ENCODE results near the gene ADRM1. TPM values are rescaled to one million over a fixed set of nuclear protein-coding genes. Genes with fewer than 3 reads are reported as not detected.

The ADRM1 gene
- total and polyA plus RNA-seq, 2 experiments from 2014 or later, result 206 to 243 TPM

GRCh38 chr20:62308102-62308822, 5.5 kb downstream of the ADRM1 start:
- H3K27ac ChIP-seq (ENCODE audit: low read depth), result peak overlapping the region; percentile 69; the same call in 1 of the 2 replicates
- Mint-ChIP-seq H3K27me3 (ENCODE audit: insufficient read depth, low read depth, poor library complexity) (peaks cover 17% of the 10 kb centered on the region), H3K4me1 (peaks cover 11% of the 10 kb centered on the region), H3K4me3 (no peak overlapping the region), H3K36me3 (ENCODE audit: low read depth) (peaks cover 57% of the 10 kb centered on the region), H3K27ac (no peak overlapping the region), H3K9me3 (peaks cover 6% of the 10 kb centered on the region; the same call in 2 of the 3 replicates)
- H3K27me3 ChIP-seq (ENCODE audit: insufficient read depth), result no peaks in the 10 kb centered on the region
- H3F3A ChIP-seq (replicated peaks; ENCODE audit: low read depth), result peaks cover 61% of the 10 kb centered on the region
- H3K9me2 ChIP-seq (ENCODE audit: insufficient read depth), result no peaks in the 10 kb centered on the region
- DNase-seq (ENCODE audit: low spot score) (no peak), ATAC-seq (no peak)
- H2AFZ ChIP-seq, result no peak overlapping the region
- H3K4me2 ChIP-seq, result no peak overlapping the region
- no peak for TF ChIP-seq NANOG (IDR thresholded peaks at IDR 0.05; ENCODE audit: borderline replicate concordance)
- no peak for TF ChIP-seq CREB1 (CRISPR knock-in tag; IDR thresholded peaks at IDR 0.05; ENCODE audit: low read depth)
- no peak for TF ChIP-seq EZH2 (IDR thresholded peaks at IDR 0.05; ENCODE audit: low read depth, unreplicated experiment)
- TF ChIP-seq, protein P1, sequence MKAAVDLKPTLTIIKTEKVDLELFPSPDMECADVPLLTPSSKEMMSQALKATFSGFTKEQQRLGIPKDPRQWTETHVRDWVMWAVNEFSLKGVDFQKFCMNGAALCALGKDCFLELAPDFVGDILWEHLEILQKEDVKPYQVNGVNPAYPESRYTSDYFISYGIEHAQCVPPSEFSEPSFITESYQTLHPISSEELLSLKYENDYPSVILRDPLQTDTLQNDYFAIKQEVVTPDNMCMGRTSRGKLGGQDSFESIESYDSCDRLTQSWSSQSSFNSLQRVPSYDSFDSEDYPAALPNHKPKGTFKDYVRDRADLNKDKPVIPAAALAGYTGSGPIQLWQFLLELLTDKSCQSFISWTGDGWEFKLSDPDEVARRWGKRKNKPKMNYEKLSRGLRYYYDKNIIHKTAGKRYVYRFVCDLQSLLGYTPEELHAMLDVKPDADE (IDR thresholded peaks at IDR 0.05), result no peak
- TF ChIP-seq POLR2AphosphoS5 (IDR thresholded peaks at IDR 0.05; ENCODE audit: low read depth), result peak; percentile 22
- no peak overlapping the region for H3K4me3 ChIP-seq
- peaks cover 21% of the 10 kb centered on the region; the same call in 1 of the 2 replicates for H3K36me3 ChIP-seq (ENCODE audit: insufficient read depth)
- peaks cover 16% of the 10 kb centered on the region for H4K20me1 ChIP-seq (replicated peaks; ENCODE audit: insufficient read depth)
- H3K79me2 ChIP-seq (replicated peaks; ENCODE audit: insufficient read depth), result peaks cover 32% of the 10 kb centered on the region
- peaks cover 14% of the 10 kb centered on the region; the same call in 1 of the 2 replicates for H3K4me1 ChIP-seq (ENCODE audit: insufficient read depth)

DNA sequence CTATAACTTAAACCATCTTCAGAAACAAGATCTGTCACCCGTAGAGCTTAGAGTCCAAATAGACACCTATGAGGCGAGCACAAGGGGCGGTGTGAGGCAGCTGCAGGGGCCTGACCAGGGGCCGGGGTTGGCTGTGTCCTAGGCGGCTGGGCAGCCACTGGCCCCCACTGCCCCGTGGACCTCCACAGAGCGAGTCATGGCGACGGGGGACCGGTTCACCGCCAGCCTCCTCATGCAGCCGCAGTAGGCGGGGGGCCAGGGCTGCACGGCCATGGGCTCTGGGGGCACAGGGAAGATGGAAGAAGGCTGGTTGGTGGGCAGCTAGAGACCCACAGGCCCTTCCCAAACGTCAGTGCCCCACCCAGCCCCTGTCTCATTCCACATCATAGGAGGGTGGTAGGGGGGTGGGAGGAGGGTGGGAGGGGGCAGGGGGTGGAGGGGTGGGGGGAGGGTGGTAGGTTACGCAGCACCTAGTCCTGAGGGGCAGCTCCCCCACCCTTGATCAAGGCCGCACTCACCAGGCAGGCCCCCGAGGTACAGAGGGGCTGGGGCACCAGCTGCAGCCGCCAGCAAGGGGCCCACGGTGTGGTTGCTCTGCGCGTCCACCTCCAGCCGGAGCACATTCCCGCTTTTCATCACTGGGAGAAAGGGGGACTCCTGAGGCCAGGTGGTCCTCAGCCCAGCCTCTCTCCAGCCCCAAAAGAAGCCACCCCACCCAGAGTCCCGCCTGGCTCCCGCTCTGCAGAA, 6.6 kb downstream of the ADRM1 start:
- Mint-ChIP-seq H3K4me1 (peaks cover 5% of the 10 kb centered on the region), H3K36me3 (ENCODE audit: low read depth) (peaks cover 51% of the 10 kb centered on the region), H3K9me3 (peaks cover under 1% of the 10 kb centered on the region; the same call in 1 of the 3 replicates), H3K27ac (no peak overlapping the region), H3K4me3 (no peak overlapping the region), H3K27me3 (ENCODE audit: insufficient read depth, low read depth, poor library complexity) (peaks cover 14% of the 10 kb centered on the region)
- Histone ChIP-seq H3K79me2 (replicated peaks; ENCODE audit: insufficient read depth) (peaks cover 20% of the 10 kb centered on the region), H3K27ac (ENCODE audit: low read depth) (peak overlapping the region; percentile 69), H4K20me1 (replicated peaks; ENCODE audit: insufficient read depth) (peaks cover 6% of the 10 kb centered on the region), H3K27me3 (ENCODE audit: insufficient read depth) (no peaks in the 10 kb centered on the region), H3F3A (replicated peaks; ENCODE audit: low read depth) (peaks cover 52% of the 10 kb centered on the region), H3K4me1 (ENCODE audit: insufficient read depth) (peaks cover 7% of the 10 kb centered on the region; the same call in 1 of the 2 replicates), H3K36me3 (ENCODE audit: insufficient read depth) (peaks cover 21% of the 10 kb centered on the region), H2AFZ (no peak overlapping the region), H3K4me2 (no peak overlapping the region), H3K9me2 (ENCODE audit: insufficient read depth) (no peaks in the 10 kb centered on the region), H3K4me3 (no peak overlapping the region)
- DNase-seq (ENCODE audit: low spot score), result no peak
- no peak; the same call in 2 of the 3 replicates for ATAC-seq
- TF ChIP-seq EZH2phosphoT487 (IDR thresholded peaks at IDR 0.05; ENCODE audit: unreplicated experiment), result no peak
- 0 out of 2 replicates have a peak, but pooled peaks have one; percentile 14 for TF ChIP-seq POLR2AphosphoS5 (IDR thresholded peaks at IDR 0.05; ENCODE audit: low read depth)

Measured in GM23338 (cell line).